ENCODE measurements around the gene C3orf18.

Gene C3orf18

DNA sequence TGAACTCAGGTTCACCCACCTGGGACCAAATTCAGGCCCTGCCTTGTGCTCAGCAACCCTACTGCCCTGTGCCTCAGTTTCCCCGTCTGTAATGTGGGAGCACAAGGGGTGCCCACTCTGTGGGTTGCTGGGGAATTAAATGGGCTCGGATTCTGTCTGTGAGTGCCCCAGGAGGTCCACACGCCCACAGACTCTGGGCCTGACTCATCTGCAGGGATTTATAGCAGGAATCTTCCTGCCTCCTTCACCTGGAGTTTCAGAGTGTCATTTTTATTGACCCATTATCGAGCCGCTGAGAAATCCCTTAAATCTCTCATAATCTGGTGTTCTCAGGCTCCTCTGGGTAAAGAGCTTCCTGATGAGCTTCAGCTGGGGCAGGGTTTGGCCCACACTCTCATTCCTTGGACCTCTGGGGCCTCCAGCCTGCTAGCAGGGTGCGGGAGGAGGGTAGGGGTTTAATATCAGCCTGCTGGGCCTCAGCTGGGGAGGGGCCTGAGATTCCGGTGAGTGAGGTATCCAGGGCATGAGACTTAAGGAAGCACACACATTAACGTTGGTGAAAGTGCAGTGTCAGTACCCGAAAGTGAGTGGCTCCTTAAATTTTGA, 16.4 kb downstream of the C3orf18 start:
- Histone ChIP-seq H3K4me1 (ENCODE audit: control insufficient read depth, insufficient read depth, low read length) (no peaks in the 10 kb centered on the region), H3K27me3 (ENCODE audit: control insufficient read depth, insufficient read depth, low read length) (peaks cover 6% of the 10 kb centered on the region), H3K9ac (ENCODE audit: low read length) (no peak overlapping the region), H3K9me3 (ENCODE audit: control insufficient read depth, low read length) (no peaks in the 10 kb centered on the region), H3K36me3 (ENCODE audit: control insufficient read depth, insufficient read depth, low read length) (no peaks in the 10 kb centered on the region), H3K4me3 (ENCODE audit: low read length) (no peak overlapping the region)

GRCh38 chr3:50550079-50550736, 17.3 kb downstream of the C3orf18 start:
- Histone ChIP-seq H3K4me3 (ENCODE audit: low read length) (no peak overlapping the region), H3K9ac (ENCODE audit: low read length) (no peak overlapping the region), H3K27me3 (ENCODE audit: control insufficient read depth, insufficient read depth, low read length) (peaks cover 4% of the 10 kb centered on the region), H3K36me3 (ENCODE audit: control insufficient read depth, insufficient read depth, low read length) (no peaks in the 10 kb centered on the region), H3K9me3 (ENCODE audit: control insufficient read depth, low read length) (no peaks in the 10 kb centered on the region), H3K4me1 (ENCODE audit: control insufficient read depth, insufficient read depth, low read length) (no peaks in the 10 kb centered on the region)

DNA sequence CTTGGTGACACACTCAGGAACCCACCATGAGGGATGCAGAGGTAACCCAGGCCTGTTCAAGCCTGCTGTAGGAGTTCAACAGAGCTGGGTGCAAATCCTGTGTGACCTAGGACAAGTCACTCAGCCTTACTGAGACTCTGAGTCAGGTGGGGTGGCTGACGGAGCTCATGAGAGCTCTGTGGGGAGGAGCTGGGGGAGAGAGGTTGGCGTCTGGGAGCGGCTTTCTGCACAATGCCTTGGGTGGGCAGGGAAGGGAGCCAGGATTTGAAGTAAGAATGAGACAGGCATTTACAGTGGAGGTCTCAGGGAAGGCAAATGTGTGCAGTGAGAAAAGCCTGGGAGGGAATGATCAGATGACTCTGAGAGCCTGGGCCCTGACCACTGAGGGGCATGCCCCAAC, 18.3 kb downstream of the C3orf18 start:
- no peaks in the 10 kb centered on the region for H3K36me3 ChIP-seq (ENCODE audit: control insufficient read depth, insufficient read depth, low read length)
- no peaks in the 10 kb centered on the region for H3K9me3 ChIP-seq (ENCODE audit: control insufficient read depth, low read length)
- H3K27me3 ChIP-seq (ENCODE audit: control insufficient read depth, insufficient read depth, low read length): peaks cover 4% of the 10 kb centered on the region
- no peak overlapping the region for H3K9ac ChIP-seq (ENCODE audit: low read length)
- H3K4me3 ChIP-seq (ENCODE audit: low read length): no peak overlapping the region
- H3K4me1 ChIP-seq (ENCODE audit: control insufficient read depth, insufficient read depth, low read length): no peaks in the 10 kb centered on the region

DNA sequence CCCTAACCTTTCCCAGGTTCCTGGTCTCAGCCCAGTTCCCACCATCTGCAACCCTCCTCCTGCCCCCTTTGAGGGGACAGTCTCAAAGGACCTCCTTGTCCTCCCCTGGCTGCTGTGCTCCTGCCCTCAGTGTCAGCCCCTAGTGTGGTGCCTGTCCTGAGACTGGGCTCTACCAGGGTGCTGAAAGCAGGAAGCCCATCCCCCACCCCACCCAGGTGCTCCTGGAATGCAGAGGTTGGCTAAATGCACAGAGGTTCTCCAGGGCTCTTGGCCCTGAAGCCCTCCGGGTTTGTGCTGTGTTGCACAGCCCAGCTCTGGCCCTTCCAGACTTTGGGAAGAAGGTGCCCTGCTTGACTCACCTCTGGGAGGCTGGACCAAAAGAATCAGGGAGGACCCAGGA, 21.8 kb downstream of the C3orf18 start:
- H3K9ac ChIP-seq (ENCODE audit: low read length): no peak overlapping the region
- peaks cover 4% of the 10 kb centered on the region for H3K27me3 ChIP-seq (ENCODE audit: control insufficient read depth, insufficient read depth, low read length)
- no peaks in the 10 kb centered on the region for H3K4me1 ChIP-seq (ENCODE audit: control insufficient read depth, insufficient read depth, low read length)
- H3K36me3 ChIP-seq (ENCODE audit: control insufficient read depth, insufficient read depth, low read length): no peaks in the 10 kb centered on the region
- H3K9me3 ChIP-seq (ENCODE audit: control insufficient read depth, low read length): no peaks in the 10 kb centered on the region
- no peak overlapping the region for H3K4me3 ChIP-seq (ENCODE audit: low read length)

GRCh38 chr3:50542177-50543034, 25.1 kb downstream of the C3orf18 start:
- Histone ChIP-seq H3K4me1 (ENCODE audit: control insufficient read depth, insufficient read depth, low read length) (no peaks in the 10 kb centered on the region), H3K4me3 (ENCODE audit: low read length) (no peak overlapping the region), H3K27me3 (ENCODE audit: control insufficient read depth, insufficient read depth, low read length) (peaks cover 4% of the 10 kb centered on the region), H3K9me3 (ENCODE audit: control insufficient read depth, low read length) (no peaks in the 10 kb centered on the region), H3K36me3 (ENCODE audit: control insufficient read depth, insufficient read depth, low read length) (no peaks in the 10 kb centered on the region), H3K9ac (ENCODE audit: low read length) (no peak overlapping the region)

- Histone ChIP-seq H3K4me3 (ENCODE audit: low read length) (no peak overlapping the region), H3K27me3 (ENCODE audit: control insufficient read depth, insufficient read depth, low read length) (peaks cover 4% of the 10 kb centered on the region), H3K36me3 (ENCODE audit: control insufficient read depth, insufficient read depth, low read length) (no peaks in the 10 kb centered on the region), H3K9me3 (ENCODE audit: control insufficient read depth, low read length) (no peaks in the 10 kb centered on the region), H3K9ac (ENCODE audit: low read length) (no peak overlapping the region), H3K4me1 (ENCODE audit: control insufficient read depth, insufficient read depth, low read length) (no peaks in the 10 kb centered on the region)
Measured at GRCh38 chr3:50539356-50540286, 27.9 kb downstream of the C3orf18 start.

DNA sequence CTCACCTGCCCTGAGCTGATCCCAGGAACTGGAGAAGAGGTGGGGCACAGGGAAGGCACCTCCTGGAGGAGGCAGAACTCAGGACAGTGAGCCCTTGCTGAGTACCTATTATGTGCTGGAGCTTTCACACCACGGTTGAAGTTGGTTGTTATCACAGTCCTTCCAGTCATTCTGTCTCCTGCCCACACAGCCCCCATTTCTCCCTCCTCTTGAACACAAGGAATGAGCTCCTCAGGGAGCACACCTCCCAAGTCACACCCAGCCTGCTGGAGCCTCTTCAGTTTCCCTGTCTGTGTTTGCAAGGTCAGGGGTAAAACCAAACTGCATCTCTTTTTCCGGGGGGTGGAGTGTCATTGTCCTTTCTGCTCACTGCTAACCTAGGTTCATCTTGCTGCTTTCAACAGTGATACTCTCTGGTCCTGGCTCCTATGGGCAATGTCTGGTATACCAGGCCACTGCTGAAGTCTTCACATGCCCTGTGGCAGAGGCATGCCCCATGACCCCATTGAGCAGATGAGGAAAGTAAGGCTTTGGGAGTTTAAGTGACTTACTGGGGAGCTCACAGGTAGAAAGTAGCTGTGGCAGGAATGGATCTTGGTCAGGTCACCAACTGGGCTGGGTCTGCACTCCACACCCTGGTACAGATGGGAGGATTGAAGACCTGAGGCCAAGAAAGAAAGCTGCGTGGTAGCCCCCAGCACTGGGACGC, 30.0 kb downstream of the C3orf18 start:
- H3K4me1 ChIP-seq (ENCODE audit: control insufficient read depth, insufficient read depth, low read length): no peaks in the 10 kb centered on the region
- no peaks in the 10 kb centered on the region for H3K9me3 ChIP-seq (ENCODE audit: control insufficient read depth, low read length)
- peaks cover 4% of the 10 kb centered on the region for H3K27me3 ChIP-seq (ENCODE audit: control insufficient read depth, insufficient read depth, low read length)
- H3K4me3 ChIP-seq (ENCODE audit: low read length): no peak overlapping the region
- H3K9ac ChIP-seq (ENCODE audit: low read length): no peak overlapping the region
- no peaks in the 10 kb centered on the region for H3K36me3 ChIP-seq (ENCODE audit: control insufficient read depth, insufficient read depth, low read length)

DNA sequence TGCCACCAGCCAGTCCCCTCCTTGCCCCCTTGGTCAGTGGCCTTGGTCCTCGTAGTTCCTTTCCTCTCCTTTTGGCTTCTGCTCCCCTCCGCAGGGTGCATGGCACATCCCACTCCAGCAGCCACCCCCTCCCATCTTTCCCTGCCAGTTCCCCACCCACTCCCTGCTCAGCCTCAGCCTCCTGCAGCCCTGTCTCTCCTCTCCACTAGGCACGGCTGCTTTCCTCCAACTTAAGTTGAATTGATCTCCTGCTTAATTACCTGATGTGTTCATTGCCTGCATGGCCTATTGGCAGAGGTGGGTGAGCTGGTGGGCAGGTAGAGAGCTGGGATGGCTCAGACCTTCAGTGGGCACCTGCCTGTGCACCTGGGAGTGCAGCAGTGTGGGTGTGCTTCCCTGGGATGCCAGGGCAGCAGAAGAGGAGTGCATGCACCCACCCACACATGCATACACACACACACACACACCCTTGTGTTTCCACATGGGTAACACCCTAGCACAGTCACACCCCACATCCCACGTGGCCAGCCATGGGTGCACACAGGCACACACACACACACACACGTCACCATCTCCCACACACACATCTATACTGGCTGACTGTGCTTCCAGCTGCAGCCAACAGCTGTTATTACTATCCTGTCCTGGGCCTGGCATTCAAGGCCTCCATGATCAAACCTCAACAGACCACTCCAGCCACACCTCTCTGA, 30.9 kb downstream of the C3orf18 start:
- H3K4me1 ChIP-seq (ENCODE audit: control insufficient read depth, insufficient read depth, low read length): no peaks in the 10 kb centered on the region
- no peaks in the 10 kb centered on the region for H3K9me3 ChIP-seq (ENCODE audit: control insufficient read depth, low read length)
- no peak overlapping the region for H3K9ac ChIP-seq (ENCODE audit: low read length)
- H3K4me3 ChIP-seq (ENCODE audit: low read length): no peak overlapping the region
- no peaks in the 10 kb centered on the region for H3K36me3 ChIP-seq (ENCODE audit: control insufficient read depth, insufficient read depth, low read length)
- H3K27me3 ChIP-seq (ENCODE audit: control insufficient read depth, insufficient read depth, low read length): peaks cover 1% of the 10 kb centered on the region

- Histone ChIP-seq H3K36me3 (ENCODE audit: control insufficient read depth, insufficient read depth, low read length) (no peaks in the 10 kb centered on the region), H3K4me3 (ENCODE audit: low read length) (no peak overlapping the region), H3K9me3 (ENCODE audit: control insufficient read depth, low read length) (no peaks in the 10 kb centered on the region), H3K4me1 (ENCODE audit: control insufficient read depth, insufficient read depth, low read length) (no peaks in the 10 kb centered on the region), H3K27me3 (ENCODE audit: control insufficient read depth, insufficient read depth, low read length) (peaks cover 18% of the 10 kb centered on the region), H3K9ac (ENCODE audit: low read length) (no peak overlapping the region)
Measured at GRCh38 chr3:50534681-50535330, 32.7 kb downstream of the C3orf18 start.

DNA sequence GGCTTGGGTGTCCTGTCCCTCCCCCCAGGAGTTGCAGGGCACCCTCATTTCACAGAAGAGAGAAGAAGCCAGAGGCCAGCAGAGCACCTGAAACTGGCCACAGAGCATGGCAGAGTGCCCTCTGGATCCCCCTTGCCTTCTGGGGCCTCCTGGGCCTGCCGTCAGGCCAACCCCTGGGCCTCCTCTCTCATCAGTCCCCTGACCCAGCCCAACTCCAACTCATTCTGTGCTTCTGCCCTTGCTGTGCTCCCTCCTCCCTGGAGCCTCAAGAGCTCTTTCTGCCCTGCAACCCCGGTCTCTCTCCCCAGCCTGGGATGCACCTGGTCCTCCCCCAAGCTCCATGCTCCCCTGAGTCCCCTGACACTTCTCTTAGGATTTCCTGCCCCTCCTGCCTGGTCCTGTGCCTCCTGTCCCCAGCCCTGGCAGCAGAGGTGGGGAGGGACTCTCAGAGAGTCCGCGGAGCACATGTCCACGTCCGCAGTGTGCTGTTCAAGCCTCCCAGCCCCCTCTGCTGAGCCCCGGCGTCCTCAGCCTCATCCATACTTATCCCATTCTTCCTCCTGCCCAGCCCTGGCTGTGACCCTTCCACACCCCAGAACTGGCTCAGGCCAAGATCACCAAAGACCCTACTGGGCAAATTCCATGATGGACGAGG, 33.6 kb downstream of the C3orf18 start:
- no peaks in the 10 kb centered on the region for H3K4me1 ChIP-seq (ENCODE audit: control insufficient read depth, insufficient read depth, low read length)
- H3K9ac ChIP-seq (ENCODE audit: low read length): no peak overlapping the region
- H3K4me3 ChIP-seq (ENCODE audit: low read length): no peak overlapping the region
- no peaks in the 10 kb centered on the region for H3K9me3 ChIP-seq (ENCODE audit: control insufficient read depth, low read length)
- H3K27me3 ChIP-seq (ENCODE audit: control insufficient read depth, insufficient read depth, low read length): peaks cover 18% of the 10 kb centered on the region
- no peaks in the 10 kb centered on the region for H3K36me3 ChIP-seq (ENCODE audit: control insufficient read depth, insufficient read depth, low read length)

All from mucosa of stomach (tissue), 1 donor.